HepG2 (cell line): ENCODE measurements around the gene ARHGAP19.

Experiments used
- BHLHE40 ChIP-seq: IDR thresholded peaks from 2 replicates; pipeline ENCODE4 v1.6.1; 2011; ENCODE audit warnings: low read length, improper control_type of control experiment
- FOXK2 ChIP-seq: fragments of 450-650 bp; IDR thresholded peaks from 2 replicates; pipeline ENCODE4 v1.6.1; 2016
- GABPB1 ChIP-seq: IDR thresholded peaks from 2 replicates; pipeline ENCODE4 v1.6.1; 2016; ENCODE audit warnings: mild to moderate bottlenecking, missing genetic modification reagents, moderate library complexity, missing compliant biosample characterization
- SIN3A ChIP-seq: IDR thresholded peaks from 2 replicates; pipeline ENCODE4 v1.6.1; 2011; ENCODE audit warnings: low read depth, mild to moderate bottlenecking, control low read depth, low read length, borderline replicate concordance
- SP1 ChIP-seq, 2 experiments: fragments of 450-650 bp in 1 of 2; sonication (generic) in 1 of 2; formaldehyde crosslinking in 1 of 2; IDR thresholded peaks; 2 replicates each; pipeline versions ENCODE4 v1.4.0 to v1.6.1; 2016 to 2020; ENCODE audit warnings: missing genetic modification reagents in 1 of 2
- ZNF232 ChIP-seq: sonication (generic); formaldehyde crosslinking; IDR thresholded peaks from 2 replicates; pipeline ENCODE4 v1.4.0; 2020; ENCODE audit warnings: missing genetic modification reagents, borderline replicate concordance
- ZNF383 ChIP-seq: sonication (generic); formaldehyde crosslinking; IDR thresholded peaks from 2 replicates; pipeline ENCODE4 v1.4.0; 2020; ENCODE audit warnings: missing genetic modification reagents, mild to moderate bottlenecking, borderline replicate concordance
- ZNF556 ChIP-seq: sonication (generic); formaldehyde crosslinking; IDR thresholded peaks from 2 replicates; pipeline ENCODE4 v1.4.0; 2020; ENCODE audit warnings: mild to moderate bottlenecking, missing genetic modification reagents, borderline replicate concordance
- ZSCAN31 ChIP-seq: sonication (generic); formaldehyde crosslinking; IDR thresholded peaks from 2 replicates; pipeline ENCODE4 v1.5.0; 2020; ENCODE audit warnings: low read depth, mild to moderate bottlenecking, missing genetic modification reagents
- TF ChIP-seq, protein P1 (sequence below): sonication (generic); formaldehyde crosslinking; IDR thresholded peaks from 2 replicates; pipeline ENCODE4 v1.5.0; 2020; ENCODE audit warnings: mild to moderate bottlenecking, missing genetic modification reagents, moderate library complexity
- TF ChIP-seq, protein P2 (sequence below): sonication (generic); formaldehyde crosslinking; IDR thresholded peaks from 2 replicates; pipeline ENCODE4 v1.9.0; 2021; ENCODE audit warnings: missing genetic modification reagents, borderline replicate concordance

DNA sequence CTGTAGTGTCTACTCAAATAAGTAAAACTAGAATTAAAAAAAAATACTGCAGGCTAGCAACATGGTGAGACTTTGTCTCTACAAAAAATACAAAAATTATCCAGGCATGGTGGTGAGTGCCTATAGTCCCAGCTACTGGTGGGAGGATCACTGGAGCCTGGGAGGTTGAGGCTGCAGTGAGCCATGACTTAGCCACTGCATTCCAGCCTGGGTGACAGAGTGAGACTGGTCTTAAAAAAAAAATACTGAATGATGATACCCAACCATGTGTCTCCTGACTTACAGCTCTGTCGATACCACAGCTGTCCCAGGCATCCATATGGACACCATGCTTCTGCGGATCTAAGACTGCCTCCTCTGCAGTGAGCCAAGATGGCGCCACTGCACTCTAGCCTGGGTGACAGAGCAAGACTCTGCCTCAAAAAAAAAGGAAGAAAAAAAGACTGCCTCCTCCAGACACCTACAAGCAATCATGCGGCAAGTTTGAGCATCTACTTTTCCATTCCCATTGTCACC lies 18.7 kb upstream of the ARHGAP19 start:
- TF ChIP-seq ZNF556 (CRISPR knock-in tag), result no peak
- TF ChIP-seq BHLHE40, result no peak
- TF ChIP-seq FOXK2, result no peak
- TF ChIP-seq GABPB1 (CRISPR knock-in tag), result no peak
- TF ChIP-seq ZNF383, result no peak
- no peak for TF ChIP-seq SP1 (IDR thresholded peaks at IDR 0.05)
- no peak for TF ChIP-seq SP1 (CRISPR knock-in tag; IDR thresholded peaks at IDR 0.05)
- no peak for TF ChIP-seq ZNF232 (CRISPR knock-in tag)
- TF ChIP-seq ZSCAN31 (CRISPR knock-in tag), result no peak
- TF ChIP-seq, protein P1, sequence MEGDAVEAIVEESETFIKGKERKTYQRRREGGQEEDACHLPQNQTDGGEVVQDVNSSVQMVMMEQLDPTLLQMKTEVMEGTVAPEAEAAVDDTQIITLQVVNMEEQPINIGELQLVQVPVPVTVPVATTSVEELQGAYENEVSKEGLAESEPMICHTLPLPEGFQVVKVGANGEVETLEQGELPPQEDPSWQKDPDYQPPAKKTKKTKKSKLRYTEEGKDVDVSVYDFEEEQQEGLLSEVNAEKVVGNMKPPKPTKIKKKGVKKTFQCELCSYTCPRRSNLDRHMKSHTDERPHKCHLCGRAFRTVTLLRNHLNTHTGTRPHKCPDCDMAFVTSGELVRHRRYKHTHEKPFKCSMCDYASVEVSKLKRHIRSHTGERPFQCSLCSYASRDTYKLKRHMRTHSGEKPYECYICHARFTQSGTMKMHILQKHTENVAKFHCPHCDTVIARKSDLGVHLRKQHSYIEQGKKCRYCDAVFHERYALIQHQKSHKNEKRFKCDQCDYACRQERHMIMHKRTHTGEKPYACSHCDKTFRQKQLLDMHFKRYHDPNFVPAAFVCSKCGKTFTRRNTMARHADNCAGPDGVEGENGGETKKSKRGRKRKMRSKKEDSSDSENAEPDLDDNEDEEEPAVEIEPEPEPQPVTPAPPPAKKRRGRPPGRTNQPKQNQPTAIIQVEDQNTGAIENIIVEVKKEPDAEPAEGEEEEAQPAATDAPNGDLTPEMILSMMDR (CRISPR knock-in tag), result no peak
- TF ChIP-seq, protein P2, sequence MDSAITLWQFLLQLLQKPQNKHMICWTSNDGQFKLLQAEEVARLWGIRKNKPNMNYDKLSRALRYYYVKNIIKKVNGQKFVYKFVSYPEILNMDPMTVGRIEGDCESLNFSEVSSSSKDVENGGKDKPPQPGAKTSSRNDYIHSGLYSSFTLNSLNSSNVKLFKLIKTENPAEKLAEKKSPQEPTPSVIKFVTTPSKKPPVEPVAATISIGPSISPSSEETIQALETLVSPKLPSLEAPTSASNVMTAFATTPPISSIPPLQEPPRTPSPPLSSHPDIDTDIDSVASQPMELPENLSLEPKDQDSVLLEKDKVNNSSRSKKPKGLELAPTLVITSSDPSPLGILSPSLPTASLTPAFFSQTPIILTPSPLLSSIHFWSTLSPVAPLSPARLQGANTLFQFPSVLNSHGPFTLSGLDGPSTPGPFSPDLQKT, result no peak
- TF ChIP-seq SIN3A, result no peak
